GM21423 (cell line): ENCODE results near the gene IFT80.
"Not testable (repeated sequence)": the region's sequence is repeated elsewhere in the genome, so short reads cannot be mapped to it uniquely, and the experiment has no call there.

Experiments used
- ATAC-seq: cut with Tn5 transposase; IDR thresholded peaks from one replicate; pipeline ENCODE4 v1.9.1; 2021; ENCODE audit warnings: mild to moderate bottlenecking, moderate library complexity; ENCODE audit not compliant: unreplicated experiment

Gene IFT80

GRCh38 chr3:160286231-160286630 lies 112.8 kb downstream of the IFT80 start:
- peak; percentile 55 for ATAC-seq

- ATAC-seq: no peak
These were observed 118.2 kb downstream of the IFT80 start for GRCh38 chr3:160280836-160281235.

GRCh38 chr3:160279657-160280056 lies 119.4 kb downstream of the IFT80 start:
- no peak for ATAC-seq

- ATAC-seq: no peak
These were observed 120.8 kb downstream of the IFT80 start for GRCh38 chr3:160278210-160278609.

- ATAC-seq: no peak
These were observed 133.9 kb downstream of the IFT80 start for GRCh38 chr3:160265088-160265487.

- ATAC-seq: no peak
These were observed 138.3 kb downstream of the IFT80 start for GRCh38 chr3:160260587-160261270.

GRCh38 chr3:160259589-160259988 lies 139.4 kb downstream of the IFT80 start:
- no peak for ATAC-seq

- ATAC-seq: no peak
These were observed 141.4 kb downstream of the IFT80 start for GRCh38 chr3:160257606-160258005.

GRCh38 chr3:160253298-160253697 lies 145.7 kb downstream of the IFT80 start:
- ATAC-seq: no peak

GRCh38 chr3:160247766-160248165 lies 151.3 kb downstream of the IFT80 start:
- ATAC-seq: no peak

- ATAC-seq: no peak
These were observed 153.7 kb downstream of the IFT80 start for GRCh38 chr3:160245261-160245800.

- ATAC-seq: not testable (repeated sequence)
These were observed 158.3 kb downstream of the IFT80 start for GRCh38 chr3:160240719-160241118.

- no peak for ATAC-seq
These were observed 167.0 kb downstream of the IFT80 start for GRCh38 chr3:160232014-160232413.

GRCh38 chr3:160227419-160227818 lies 171.6 kb downstream of the IFT80 start:
- no peak for ATAC-seq

GRCh38 chr3:160226026-160226907 lies 172.8 kb downstream of the IFT80 start:
- peak; percentile 22 for ATAC-seq

- peak; percentile 83 for ATAC-seq
These were observed 173.6 kb downstream of the IFT80 start, which contains the start of gene C3orf80 for GRCh38 chr3:160225176-160226025. Gene C3orf80, plus strand, starts transcription at chr3:160225422. Its CDS starts 214 bp downstream, at chr3:160225636.

- ATAC-seq: no peak
These were observed 174.2 kb downstream of the IFT80 start for GRCh38 chr3:160224811-160225175.

GRCh38 chr3:160224256-160224655 lies 174.8 kb downstream of the IFT80 start:
- no peak for ATAC-seq

- no peak for ATAC-seq
These were observed 178.0 kb downstream of the IFT80 start for GRCh38 chr3:160221019-160221418.

- no peak for ATAC-seq
These were observed 179.0 kb downstream of the IFT80 start for GRCh38 chr3:160220038-160220437.

GRCh38 chr3:160218136-160218535 lies 180.9 kb downstream of the IFT80 start:
- no peak for ATAC-seq
